OCI-M2 (cell line): ENCODE results near the gene SDC1.

ENCODE experiments used
- DNase-seq: peaks from one replicate; lab custom pipeline; 2025; ENCODE audit not compliant: unreplicated experiment; lab: John Stamatoyannopoulos, UW

The SDC1 gene

DNA sequence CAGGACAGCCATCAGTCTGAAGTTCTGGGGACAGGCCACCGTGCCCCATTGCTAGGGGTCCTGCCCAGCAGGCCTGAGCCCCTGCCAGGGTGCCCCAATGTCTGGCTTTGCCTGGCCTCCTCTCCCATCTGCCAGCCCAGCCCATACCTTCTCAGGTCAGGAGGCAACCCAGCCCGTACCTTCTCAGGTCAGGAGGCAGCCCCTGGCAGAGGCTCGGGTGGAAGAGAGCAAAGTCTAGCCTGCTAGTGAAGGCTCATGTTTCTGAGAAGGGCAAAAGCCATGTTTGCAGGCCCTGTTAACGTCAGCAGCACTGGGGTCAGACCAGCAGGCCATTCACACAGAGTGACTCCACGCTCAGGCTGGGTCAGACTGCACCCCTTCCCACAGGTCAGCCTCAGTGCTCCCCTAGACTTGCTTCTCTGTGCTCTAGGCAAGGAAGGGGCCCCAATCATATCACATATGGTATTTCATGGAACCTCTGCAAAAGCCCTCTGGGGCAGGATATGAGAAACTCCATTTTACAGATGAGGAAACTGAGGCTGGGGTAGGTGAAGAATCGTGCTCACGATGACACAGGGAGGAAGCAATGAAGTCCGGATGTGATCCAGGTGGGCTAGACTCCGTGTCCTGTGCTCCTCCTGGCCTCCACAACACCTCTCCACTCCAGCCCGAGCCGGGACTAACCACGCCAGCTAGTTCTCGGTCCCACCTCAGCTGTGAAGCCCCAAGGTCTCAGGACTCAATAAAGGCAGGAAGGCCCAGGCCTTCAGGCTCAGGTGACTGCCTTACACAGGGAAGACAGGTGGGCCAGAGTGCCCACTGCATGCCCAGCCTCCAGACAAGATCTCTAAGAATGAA is 9.5 kb downstream of the SDC1 start:
- no peak for DNase-seq

- no peak for DNase-seq
Observed at GRCh38 chr2:20214566-20215182, 10.3 kb downstream of the SDC1 start.

DNA sequence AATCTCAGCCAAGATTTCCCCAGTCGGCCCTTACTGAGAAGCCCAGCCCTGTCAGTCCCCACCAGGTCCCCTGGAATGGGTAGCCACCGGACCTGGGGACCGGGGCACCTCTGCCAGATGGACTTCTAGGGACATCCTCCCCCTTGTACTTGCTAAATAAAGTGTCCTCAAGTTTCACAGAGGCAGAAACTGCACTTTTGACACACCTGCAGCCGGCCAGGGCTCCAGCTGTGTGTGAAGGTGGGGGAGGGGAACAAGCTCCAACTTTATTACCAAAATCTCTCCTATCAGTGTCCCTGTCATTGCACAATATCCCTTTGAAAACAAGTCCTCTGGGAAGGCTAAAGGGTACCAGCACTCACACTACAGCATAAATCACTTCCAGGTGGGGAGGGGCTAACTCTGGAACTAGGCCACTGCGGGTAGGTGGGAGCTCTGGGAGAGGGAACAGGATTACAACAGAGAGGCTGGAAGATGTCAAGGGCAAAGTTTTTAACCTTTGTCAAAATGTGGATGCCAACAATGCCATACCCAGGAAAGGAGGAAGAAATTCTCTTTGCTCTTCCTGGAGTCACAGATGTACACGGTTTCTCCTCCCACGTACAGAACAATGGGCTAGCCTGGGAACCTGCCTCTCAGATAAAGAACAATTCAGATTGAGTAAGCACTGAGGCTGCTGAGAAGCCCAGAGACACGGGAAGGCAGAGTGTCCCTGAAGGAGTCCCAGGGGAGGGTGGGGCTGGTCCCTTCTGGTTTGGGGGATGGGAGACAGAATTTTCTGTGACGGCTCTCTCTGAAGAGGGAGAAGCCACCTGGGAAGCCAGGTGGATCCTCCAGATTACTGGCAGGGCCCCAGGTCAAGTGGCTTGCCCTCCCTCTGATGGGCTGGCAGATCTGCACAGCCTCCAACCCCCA is 11.0 kb downstream of the SDC1 start:
- DNase-seq, result no peak

GRCh38 chr2:20212871-20213503 is 11.9 kb downstream of the SDC1 start:
- no peak for DNase-seq

GRCh38 chr2:20212459-20212870 is 12.5 kb downstream of the SDC1 start:
- DNase-seq, result no peak

GRCh38 chr2:20211860-20212458 is 13.0 kb downstream of the SDC1 start:
- no peak for DNase-seq

- DNase-seq, result no peak
Observed at GRCh38 chr2:20211420-20211819, 13.5 kb downstream of the SDC1 start.

GRCh38 chr2:20210462-20210861 is 14.5 kb downstream of the SDC1 start:
- DNase-seq, result no peak

GRCh38 chr2:20209373-20210109 is 15.4 kb downstream of the SDC1 start:
- no peak for DNase-seq

- no peak for DNase-seq
Observed at GRCh38 chr2:20208476-20208859, 16.5 kb downstream of the SDC1 start.

DNA sequence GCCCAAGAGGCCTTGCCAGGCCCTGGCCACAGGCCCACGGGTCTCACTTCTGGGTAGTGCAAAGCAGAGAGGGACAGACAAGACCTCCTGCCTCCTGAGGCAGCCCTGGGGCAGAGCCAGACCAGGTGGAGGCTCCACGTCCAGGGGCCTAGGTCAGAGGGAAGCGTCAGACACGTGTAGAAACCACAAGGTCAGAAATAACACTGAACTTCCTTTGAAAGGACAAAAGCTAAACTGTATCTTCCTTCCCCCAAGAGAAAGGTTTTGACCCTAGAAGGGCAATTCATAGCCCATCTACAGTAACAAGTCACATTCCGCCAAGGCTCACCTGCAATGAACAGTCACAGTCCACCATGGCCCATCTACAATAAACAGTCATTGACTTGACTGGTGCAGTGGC is 17.9 kb downstream of the SDC1 start:
- DNase-seq, result no peak

- no peak for DNase-seq
Observed at GRCh38 chr2:20205915-20206524, 18.9 kb downstream of the SDC1 start.

DNA sequence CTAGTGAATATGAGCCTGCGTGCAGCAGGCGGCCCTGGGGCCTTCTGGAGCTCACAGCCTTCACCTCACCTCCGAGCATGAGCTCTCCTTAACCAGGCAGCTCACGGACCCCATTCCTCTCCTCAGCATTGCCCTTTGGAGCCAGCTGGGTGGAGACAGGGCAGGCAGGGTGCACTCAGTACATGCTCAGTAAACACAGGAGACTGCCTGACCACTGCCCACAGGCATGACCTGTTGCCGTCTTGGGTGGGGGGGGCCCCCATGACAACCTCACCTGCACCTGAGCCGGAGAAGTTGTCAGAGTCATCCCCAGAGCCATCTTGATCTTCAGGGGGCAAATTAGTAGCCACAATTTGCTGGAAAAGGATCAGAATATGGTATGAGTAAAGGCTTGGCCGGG is 19.9 kb downstream of the SDC1 start:
- DNase-seq, result no peak

DNA sequence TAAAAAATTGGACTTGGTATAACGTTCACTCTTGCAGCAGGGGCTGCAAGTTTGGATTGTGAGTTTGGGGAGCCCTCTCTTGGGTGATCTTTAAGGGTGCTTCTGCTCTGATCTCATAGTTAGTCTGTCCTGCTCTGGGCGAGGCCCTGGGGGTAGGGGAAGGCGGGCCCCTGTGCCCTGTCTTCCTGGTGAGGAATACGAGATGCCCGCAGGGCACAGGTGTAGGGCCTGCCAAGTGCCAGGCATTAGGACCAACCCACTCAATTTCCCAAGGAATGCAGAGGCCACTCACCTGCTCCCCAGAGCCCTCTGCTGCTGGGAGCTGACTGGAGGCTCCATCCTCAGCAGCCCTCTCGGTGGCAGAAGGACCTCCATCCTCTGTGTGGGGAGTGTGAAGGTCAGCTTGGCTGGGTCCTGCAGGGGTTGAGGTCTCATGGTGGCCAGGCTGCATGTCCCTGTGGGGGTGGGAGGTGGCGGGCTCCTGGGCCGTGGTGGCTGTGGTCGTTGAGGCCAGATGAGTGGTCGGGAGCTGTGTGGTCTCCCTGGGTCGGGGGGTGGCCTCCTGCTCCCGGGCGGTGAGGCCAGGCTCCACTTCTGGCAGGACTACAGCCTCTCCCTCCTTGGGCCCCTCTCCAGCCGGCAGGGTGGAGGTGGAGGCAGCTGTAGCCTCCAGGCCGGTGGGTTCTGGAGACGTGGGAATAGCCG is 21.3 kb downstream of the SDC1 start:
- DNase-seq, result no peak

- no peak for DNase-seq
Observed at GRCh38 chr2:20203072-20203471, 21.9 kb downstream of the SDC1 start.

GRCh38 chr2:20201671-20202070 is 23.3 kb downstream of the SDC1 start:
- DNase-seq, result no peak

DNA sequence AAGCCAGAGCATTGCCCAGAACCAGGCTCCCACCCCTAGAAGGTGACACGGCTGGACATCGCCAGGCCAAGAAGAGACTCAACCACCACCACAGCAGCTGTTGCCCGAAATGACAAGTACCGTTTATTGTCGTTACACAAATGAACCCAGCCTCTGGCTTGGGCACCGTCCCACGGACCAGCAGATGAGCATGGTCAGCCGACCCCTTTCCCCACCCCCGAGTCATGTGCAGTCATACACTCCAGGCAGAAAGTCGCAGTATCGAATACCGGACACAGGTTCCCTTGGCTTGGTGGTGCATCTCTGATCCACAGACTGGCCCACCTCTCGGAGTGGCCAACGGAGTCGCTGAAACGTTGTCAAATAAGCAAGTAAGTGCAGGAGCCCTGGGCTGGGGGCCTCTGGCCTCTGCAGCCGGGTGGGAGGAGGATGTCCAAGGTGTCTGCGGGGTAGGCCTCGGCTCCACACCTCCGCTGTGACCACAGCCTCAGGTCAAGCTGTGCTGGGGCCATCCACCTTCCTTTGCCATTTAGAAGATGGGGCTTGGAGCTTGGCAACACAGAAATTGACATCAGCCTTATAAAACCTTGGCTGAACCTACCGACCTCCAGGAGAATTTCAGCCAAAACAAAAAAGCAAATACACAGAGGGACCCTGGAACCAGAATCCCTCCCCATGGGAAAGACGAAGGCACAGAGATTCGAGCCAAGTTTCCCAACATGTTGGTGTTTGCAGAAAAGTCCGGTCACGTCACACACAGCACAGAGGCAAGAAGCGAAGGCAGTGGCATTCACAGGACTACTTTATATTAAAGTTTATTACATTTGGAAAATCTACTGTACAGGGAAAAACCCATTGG is 24.0 kb downstream of the SDC1 start:
- no peak for DNase-seq

- DNase-seq, result no peak
Observed at GRCh38 chr2:20199633-20200270, 25.2 kb downstream of the SDC1 start.
